HG03064 (cell line): ENCODE results near the gene MCOLN1.
"Not testable (repeated sequence)": the region's sequence is repeated elsewhere in the genome, so short reads cannot be mapped to it uniquely, and the experiment has no call there.

ENCODE experiments used
- ATAC-seq: cut with Tn5 transposase; IDR thresholded peaks from one replicate; pipeline ENCODE4 v1.9.1; 2021; ENCODE audit warnings: low read depth; ENCODE audit not compliant: unreplicated experiment

The MCOLN1 gene

DNA sequence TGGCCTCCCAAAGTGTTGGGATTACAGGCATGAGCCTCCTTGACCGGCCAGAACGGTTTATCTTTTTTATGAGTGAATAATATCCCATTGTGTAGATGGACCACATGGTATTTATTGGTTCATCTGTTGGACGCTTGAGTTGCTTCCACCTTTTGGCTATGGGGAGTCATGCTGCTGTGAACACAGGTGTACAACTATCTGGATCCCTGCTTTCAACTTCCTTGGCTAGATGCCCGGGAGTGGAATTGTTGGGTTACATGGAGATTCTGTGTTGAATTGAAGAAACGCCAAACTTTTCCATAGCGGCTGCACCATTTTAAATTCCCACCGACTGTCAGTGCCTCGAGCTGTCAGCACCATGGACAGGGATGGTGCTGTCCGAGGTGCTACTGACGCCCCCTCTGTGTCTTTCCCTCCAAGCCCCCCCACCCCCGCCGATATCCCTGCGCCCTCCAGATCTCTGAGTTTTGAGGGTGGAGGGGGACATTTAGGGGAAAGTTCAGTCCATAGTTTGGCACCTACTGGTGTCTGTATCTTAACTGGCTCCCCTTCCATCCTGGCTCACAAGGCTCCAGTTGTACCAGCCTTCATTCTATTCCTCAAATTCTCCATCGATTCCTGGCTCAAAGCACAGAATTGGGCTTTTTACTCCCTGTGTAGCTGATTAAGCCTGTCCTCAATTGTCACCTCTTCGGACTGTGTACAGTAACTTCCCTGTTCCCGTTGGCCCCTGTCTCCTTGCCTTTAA, 40.4 kb downstream of the MCOLN1 start:
- no peak for ATAC-seq

DNA sequence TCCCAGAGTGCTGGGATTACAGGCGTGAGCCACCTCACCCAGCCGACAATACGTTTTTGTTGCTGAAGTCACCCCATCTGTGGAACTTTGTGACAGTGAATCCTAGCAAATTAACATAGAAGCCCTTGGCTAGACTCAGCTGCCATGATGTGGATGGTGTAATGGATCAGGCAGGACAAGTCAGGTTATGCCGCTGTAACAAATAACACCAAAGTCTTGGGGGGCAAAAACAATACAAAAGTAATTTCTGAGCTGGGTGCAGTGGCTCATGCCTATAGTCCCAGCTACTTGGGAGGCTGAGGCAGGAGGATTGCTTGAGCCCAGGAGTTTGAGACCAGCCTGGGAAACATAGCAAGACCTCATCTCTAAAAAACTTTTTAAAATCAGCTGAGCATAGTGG, 42.4 kb downstream of the MCOLN1 start:
- ATAC-seq: no peak

DNA sequence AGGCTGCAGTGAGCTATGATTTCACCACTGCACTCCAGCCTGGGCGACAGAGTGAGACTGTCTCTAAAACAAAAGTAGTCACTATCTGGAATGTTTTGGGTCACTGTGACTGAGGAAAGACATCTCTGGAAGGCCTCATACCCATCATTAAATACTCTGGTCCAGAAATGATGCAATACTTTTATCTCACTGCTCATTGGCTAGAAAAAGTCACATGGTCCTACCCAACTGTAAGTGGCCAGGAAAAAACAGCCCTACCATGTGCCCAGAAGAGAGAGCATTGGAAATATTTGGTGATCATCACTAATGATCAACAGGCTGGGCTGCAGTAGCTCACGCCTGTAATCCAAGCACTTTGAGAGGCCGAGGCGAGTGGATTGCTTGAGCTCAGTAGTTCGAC, 42.9 kb downstream of the MCOLN1 start:
- ATAC-seq: no peak

DNA sequence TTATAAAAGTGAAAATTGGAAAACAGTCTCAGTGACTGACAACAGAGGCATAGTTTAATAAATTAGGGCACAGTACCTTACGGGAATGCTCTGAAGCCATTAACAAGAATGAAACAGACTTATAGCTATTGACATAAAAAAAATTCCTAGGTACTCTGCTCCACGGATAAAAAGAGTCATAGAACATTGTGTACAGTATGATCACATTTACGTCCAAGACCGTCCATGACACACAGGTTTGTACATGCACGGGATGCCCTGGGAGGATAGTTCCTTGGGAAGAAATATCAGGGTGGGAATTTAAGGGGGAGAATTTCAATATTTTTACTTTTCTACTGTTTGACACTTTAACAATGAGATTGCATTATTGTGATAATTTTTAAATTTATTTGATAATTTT, 48.3 kb downstream of the MCOLN1 start:
- ATAC-seq: no peak

DNA sequence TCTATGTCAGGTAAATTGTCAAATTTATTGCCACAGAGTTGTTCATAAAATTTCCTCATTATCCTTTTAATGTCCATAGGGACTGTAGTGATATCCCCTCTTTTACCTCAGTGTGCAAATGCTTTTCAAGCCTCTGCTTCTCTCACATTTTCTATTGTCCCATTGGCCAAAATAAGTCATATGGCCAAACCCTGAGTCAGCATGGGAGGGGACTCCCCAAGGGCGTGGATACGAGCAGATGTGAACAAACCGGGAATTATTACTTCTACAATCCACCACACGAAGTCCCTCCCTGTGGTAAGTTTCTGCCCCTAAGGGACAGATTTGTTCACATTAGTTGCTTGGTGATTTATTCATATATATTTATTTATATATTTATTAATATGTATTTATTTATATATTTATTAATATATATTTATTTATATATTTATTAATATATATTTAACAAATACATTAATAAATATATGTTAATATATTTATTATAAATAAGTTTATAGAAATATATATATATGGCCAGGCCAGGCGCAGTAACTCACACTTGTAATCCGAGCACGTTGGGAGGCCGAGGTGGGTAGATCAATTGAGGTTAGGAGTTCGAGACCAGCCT, 53.1 kb downstream of the MCOLN1 start:
- ATAC-seq: no peak

DNA sequence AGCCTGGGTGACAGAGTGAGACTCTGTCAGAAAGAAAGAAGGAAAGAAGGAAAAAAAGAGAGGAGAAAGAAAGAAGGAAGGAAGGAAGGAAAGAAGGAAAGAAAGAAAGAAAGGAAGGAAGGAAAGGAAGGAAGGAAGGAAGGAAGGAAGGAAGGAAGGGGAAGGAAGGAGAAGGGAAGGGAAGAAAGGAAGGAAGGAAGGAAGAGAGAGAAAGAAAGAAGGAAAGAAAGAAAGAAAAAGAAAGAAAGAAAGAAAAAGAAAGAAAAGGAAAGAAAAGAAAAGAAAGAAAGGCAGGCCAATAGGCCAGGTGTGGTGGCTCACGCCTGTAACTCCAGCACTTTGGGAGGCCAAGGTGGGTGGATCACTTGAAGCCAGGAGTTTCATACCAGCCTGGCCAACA, 55.0 kb downstream of the MCOLN1 start:
- not testable (repeated sequence) for ATAC-seq

DNA sequence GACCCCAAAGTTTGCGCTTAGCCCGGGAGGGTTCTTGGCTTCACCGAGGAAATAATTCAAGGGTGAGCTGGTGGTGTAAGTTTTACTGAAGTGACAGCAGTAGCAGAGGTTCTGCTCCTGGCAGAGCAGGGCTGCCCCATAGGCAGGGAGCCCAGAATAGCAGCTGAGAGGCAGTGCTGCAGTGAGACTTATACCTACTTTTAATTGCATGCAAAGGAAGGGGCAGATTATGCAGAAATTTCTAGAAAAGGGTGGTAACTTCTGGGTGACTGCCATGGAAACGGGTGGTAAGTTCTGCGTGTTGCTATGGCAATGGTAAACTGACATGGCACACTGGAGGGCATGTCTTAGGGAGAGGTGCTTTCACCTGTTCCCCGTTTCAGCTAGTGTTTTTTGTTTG, 55.7 kb downstream of the MCOLN1 start:
- no peak for ATAC-seq

DNA sequence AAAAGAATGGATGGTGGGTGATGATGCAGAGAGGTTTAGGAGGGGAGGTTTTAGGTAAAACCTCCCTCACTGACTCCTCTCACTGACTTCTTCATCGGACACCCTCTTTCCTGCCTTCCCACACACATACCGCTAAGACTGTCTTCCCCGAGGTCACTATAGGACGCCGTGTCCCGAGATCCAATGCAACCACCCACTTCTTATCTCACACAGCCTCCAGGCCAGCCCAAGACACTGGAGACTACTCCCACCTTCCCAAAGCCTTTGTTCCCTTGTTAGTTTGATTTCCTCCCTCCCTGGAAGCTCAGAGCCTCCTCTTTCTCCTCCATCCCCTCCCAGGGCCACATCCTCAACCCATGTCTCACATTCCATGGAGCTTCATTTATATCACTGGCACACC, 56.8 kb downstream of the MCOLN1 start:
- no peak for ATAC-seq

DNA sequence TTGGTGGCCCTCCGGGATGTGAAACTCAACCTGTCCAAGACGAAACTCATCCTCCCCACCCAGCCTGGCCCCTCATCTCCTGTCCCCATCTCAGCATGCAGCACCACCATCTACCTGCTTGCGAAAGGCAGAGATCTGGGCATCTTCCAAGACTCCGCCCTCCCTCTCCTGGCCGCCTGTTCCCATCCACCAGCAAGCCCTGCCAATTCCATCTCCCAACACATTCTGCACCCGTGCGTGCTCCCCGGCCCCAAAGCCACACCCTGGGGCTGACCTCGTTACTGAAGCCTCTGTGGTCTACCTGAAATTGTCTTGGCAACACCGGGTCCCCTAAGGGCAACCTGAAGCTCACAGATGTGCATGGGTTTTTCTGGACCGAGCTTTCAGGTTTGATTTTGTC, 60.0 kb downstream of the MCOLN1 start:
- ATAC-seq: no peak
